Measurements from ENCODE around the gene SUSD1.

The SUSD1 gene

GRCh38 chr9:112176524-112176923 is 1.4 kb upstream of the SUSD1 start:
- in situ Hi-C loops (cut with HindIII; ENCODE audit: low pct_ligation_motif_present, low pct_unique_long_range_greater_than_20kb, low sequenced_read_pairs), result no loop called here

GRCh38 chr9:112175796-112176315 is 759 bp upstream of the SUSD1 start:
- no peak for DNase-seq
- in situ Hi-C loops (cut with HindIII; ENCODE audit: low pct_ligation_motif_present, low pct_unique_long_range_greater_than_20kb, low sequenced_read_pairs), result no loop called here

More at GRCh38 chr9:112176524-112176923, 1.4 kb upstream of the SUSD1 start:
- DNase-seq, result peak; percentile 24

DNA sequence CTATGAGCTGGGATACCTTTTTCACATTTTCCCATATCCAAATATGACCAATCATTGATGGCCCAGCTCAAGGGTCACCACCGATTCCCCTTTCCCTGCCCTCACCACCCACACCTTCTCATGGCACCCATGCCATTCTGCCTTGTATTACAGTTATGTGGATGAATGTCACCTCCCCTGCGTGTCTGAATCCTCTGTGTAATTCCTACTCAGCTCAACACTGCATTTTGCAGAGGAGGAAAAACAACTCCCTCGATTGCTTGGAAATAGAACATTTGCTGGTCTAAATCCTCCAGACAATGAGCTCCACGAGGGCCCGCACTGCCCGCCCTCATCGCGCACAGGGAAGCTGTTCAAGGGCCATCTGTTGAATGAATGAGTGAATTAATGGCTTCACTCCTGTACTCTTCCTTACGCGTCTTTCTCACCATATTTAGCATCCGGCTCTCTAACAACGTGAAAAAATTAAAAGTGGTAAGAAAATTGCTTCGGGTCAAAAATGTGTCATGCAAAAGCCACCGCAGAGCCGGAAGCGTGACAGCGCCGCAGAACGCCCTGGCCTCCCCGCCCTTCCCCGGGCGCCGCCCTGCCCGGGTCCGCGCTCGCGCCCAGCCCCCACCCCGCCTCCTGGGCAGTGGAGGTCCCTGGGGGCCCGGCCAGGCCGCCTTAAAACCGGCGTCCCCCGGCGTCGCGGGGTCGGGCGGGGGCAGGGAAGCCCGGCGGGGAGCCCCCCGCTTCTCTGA is 704 bp downstream of the SUSD1 start:
- peak; percentile 46 for DNase-seq
- in situ Hi-C loops (cut with HindIII; ENCODE audit: low pct_ligation_motif_present, low pct_unique_long_range_greater_than_20kb, low sequenced_read_pairs), result no loop called here

- no peak for DNase-seq
- in situ Hi-C loops (cut with HindIII; ENCODE audit: low pct_ligation_motif_present, low pct_unique_long_range_greater_than_20kb, low sequenced_read_pairs), result no loop called here
Measured at GRCh38 chr9:112173489-112174221, 1.4 kb downstream of the SUSD1 start.

GRCh38 chr9:112170968-112171367 is 4.1 kb downstream of the SUSD1 start:
- in situ Hi-C loops (cut with HindIII; ENCODE audit: low pct_ligation_motif_present, low pct_unique_long_range_greater_than_20kb, low sequenced_read_pairs), result no loop called here
- no peak for DNase-seq

GRCh38 chr9:112170235-112170634 is 4.9 kb downstream of the SUSD1 start:
- DNase-seq, result no peak
- in situ Hi-C loops (cut with HindIII; ENCODE audit: low pct_ligation_motif_present, low pct_unique_long_range_greater_than_20kb, low sequenced_read_pairs), result no loop called here

GRCh38 chr9:112169368-112169767 is 5.7 kb downstream of the SUSD1 start:
- no peak for DNase-seq
- in situ Hi-C loops (cut with HindIII; ENCODE audit: low pct_ligation_motif_present, low pct_unique_long_range_greater_than_20kb, low sequenced_read_pairs), result no loop called here

DNA sequence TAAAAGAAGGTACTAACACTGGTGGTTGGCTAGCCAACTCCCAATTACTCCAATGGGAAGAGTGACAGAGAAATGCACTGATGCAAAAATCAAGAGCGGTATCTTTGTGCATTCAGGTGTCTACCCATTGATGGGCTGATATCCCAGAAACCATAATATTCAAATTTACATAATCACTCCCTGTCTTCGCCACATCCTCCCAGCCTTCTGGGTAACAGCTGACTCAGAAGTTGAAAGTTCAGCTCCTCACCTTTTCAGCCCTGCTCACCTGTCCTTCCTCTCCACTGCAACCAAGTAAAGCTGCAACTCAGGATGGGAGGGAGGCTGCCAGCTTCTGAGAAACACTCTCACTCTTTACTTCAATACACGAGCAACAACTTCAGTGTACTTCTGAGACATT is 6.9 kb downstream of the SUSD1 start:
- in situ Hi-C loops (cut with HindIII; ENCODE audit: low pct_ligation_motif_present, low pct_unique_long_range_greater_than_20kb, low sequenced_read_pairs), result no loop called here
- DNase-seq, result no peak

DNA sequence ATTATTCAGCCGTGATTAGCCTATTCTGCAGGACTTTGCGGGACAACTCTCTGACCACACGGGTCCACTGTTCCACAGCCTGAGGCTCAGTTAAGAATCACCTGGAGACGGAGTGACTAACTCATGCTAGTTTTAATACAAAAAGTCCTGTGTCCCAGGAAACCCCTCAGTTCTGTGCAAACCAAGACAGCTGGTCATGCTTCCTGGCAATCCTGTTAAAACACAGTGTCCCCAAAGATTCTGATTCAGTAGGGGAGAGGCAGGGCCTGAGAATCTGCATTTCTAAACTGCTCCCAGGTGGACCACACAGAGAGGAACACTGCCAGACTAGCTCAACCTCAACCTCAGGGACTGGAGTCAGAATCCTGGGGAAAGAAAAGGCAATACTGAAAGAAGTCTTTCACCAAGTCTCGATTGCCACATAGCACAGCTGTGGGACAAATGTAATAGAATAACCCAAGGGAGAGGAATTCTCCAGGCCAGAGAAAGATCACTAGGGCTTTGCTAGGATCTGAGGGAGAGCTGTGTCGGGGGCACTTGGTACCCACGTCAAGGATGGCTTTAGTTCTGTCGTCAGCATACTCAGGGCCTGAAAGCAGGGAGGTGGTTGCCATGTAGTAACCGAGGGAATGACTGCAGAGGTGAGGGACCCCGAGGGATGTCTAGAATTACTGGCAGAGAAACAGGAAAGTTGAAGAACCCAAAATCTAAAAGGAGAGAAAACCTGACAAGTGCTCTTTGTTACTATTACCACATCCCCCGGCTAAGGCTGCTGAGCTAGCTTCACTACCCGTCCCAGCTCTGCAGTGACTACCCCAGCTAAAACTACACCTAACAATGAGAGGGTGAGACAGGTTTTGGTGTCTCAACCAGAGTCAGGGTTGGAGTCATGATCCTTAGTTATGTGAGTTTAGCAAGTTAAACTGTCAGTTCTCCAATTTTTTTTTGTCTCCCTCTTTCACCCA is 8.6 kb downstream of the SUSD1 start:
- in situ Hi-C loops (cut with HindIII; ENCODE audit: low pct_ligation_motif_present, low pct_unique_long_range_greater_than_20kb, low sequenced_read_pairs), result no loop called here
- DNase-seq, result peak; percentile 33

GRCh38 chr9:112162621-112163413 is 12.3 kb downstream of the SUSD1 start:
- DNase-seq, result no peak
- in situ Hi-C loops (cut with HindIII; ENCODE audit: low pct_ligation_motif_present, low pct_unique_long_range_greater_than_20kb, low sequenced_read_pairs), result no loop called here

- in situ Hi-C loops (cut with HindIII; ENCODE audit: low pct_ligation_motif_present, low pct_unique_long_range_greater_than_20kb, low sequenced_read_pairs), result no loop called here
- no peak for DNase-seq
Measured at GRCh38 chr9:112159781-112160180, 15.3 kb downstream of the SUSD1 start.

GRCh38 chr9:112158656-112159367 is 16.3 kb downstream of the SUSD1 start:
- DNase-seq, result no peak

DNA sequence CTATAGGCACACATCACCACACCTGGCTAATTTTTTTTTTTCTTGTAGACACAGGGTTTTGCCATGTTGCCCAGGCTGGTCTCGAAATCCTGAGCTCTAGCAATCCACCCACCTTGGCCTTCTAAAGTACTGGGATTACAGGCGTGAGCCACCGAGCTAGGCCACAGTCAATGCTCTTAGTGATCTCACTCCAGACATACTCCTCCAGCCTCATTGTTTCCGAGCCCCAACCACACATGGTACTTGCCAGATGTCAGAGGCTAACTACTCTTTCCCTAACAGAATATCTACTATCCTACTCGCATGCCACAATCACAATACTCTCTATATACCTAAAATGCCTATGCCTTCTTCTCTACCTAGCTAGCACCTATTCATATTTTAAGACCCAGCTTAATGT is 17.1 kb downstream of the SUSD1 start:
- in situ Hi-C loops (cut with HindIII; ENCODE audit: low pct_ligation_motif_present, low pct_unique_long_range_greater_than_20kb, low sequenced_read_pairs), result no loop called here
- DNase-seq, result no peak

More at GRCh38 chr9:112158656-112159367, 16.3 kb downstream of the SUSD1 start:
- in situ Hi-C loops (cut with HindIII; ENCODE audit: low pct_ligation_motif_present, low pct_unique_long_range_greater_than_20kb, low sequenced_read_pairs), result no loop called here

GRCh38 chr9:112157087-112157486 is 18.0 kb downstream of the SUSD1 start:
- in situ Hi-C loops (cut with HindIII; ENCODE audit: low pct_ligation_motif_present, low pct_unique_long_range_greater_than_20kb, low sequenced_read_pairs), result no loop called here
- DNase-seq, result no peak

DNA sequence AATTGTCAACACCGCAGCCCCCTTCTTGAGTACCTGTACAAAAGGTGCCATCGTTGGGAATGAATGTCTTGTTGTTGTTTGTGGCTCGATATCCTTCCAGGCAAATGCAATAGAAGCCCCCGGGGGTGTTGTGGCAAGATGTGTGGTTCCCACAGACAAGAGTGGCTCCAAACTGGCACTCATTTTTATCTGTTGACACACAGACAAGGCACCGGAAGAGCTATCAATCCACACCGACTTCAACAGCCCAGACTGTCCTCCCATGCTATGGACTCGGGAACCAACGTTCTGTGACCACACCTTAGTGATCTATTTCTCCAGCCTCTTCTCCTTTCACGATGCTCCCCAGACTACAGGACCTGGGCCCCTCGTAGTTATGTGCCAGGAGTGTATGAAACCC is 25.9 kb downstream of the SUSD1 start:
- DNase-seq, result no peak
- in situ Hi-C loops (cut with HindIII; ENCODE audit: low pct_ligation_motif_present, low pct_unique_long_range_greater_than_20kb, low sequenced_read_pairs), result no loop called here

GRCh38 chr9:112145886-112146285 is 29.2 kb downstream of the SUSD1 start:
- no peak for DNase-seq
- in situ Hi-C loops (cut with HindIII; ENCODE audit: low pct_ligation_motif_present, low pct_unique_long_range_greater_than_20kb, low sequenced_read_pairs), result no loop called here

DNA sequence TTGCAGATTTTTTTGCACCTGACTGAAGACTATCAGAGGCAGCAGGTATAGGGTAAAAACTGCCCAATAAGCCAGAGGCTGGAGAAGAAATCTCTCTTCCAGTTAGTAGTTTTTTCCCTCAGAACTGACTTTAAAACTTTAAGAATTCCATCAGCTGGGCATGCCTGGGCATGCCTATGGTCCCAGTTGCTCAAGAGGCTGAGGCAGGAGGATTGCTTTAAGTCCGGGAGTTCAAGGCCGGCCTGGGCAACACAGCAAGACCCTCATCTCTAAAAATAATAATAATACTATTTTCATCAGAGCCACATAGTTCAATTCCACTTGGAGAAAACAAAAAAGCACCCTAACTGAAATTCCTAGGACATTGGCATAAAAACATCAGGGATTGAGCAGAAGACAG is 30.3 kb downstream of the SUSD1 start:
- in situ Hi-C loops (cut with HindIII; ENCODE audit: low pct_ligation_motif_present, low pct_unique_long_range_greater_than_20kb, low sequenced_read_pairs), result no loop called here
- DNase-seq, result no peak

All from ACHN (cell line).